Thyroid gland (tissue), 4 donors: ENCODE measurements around the gene INO80B. TPM values are rescaled to one million over a fixed set of nuclear protein-coding genes. Genes with fewer than 3 reads are reported as not detected.

Experiments
- DNase-seq, 2 donors: peaks; one replicate each; pipeline ENCODE4 v3.0.0-alpha.2; 2019
- H3K27ac ChIP-seq, 3 donors: fragments of 200-600 bp; sonication (generic); 1 replicate in 2 of 3; 2 replicates in 1 of 3; pipeline ENCODE4 v1.5.1; 2016 to 2019; ENCODE audit warnings: mild to moderate bottlenecking in 1 of 3, moderate library complexity in 1 of 3
- H3K27me3 ChIP-seq: fragments of 200-600 bp; sonication (generic); one replicate; pipeline ENCODE4 v1.5.1; 2019
- H3K36me3 ChIP-seq, 2 donors: fragments of 200-600 bp; sonication (generic); one replicate each; pipeline ENCODE4 v1.5.1; 2016 to 2019
- H3K4me1 ChIP-seq, 2 donors: fragments of 200-600 bp; sonication (generic); one replicate each; pipeline ENCODE4 v1.5.1; 2017 to 2019
- H3K4me3 ChIP-seq, 3 donors: fragments of 200-600 bp; sonication (generic); replicated peaks in 1 of 3; 1 replicate in 2 of 3; 2 replicates in 1 of 3; pipeline ENCODE4 v1.5.1; 2016; ENCODE audit warnings: mild to moderate bottlenecking in 1 of 3
- H3K9me3 ChIP-seq: fragments of 200-600 bp; sonication (generic); one replicate; pipeline ENCODE4 v1.5.1; 2017
- POLR2A ChIP-seq, 2 donors: fragments of 450-650 bp; IDR thresholded peaks; one replicate each; pipeline ENCODE4 v1.6.1; 2017; ENCODE audit warnings: antibody characterized with exemption in 2 of 2, mild to moderate bottlenecking in 2 of 2, moderate library complexity in 1 of 2
- WGBS, 2 donors: methylation state at CpG; one replicate each; pipeline ENCODE4 v1.1.5; 2017; 5-methylcytosine and 5-hydroxymethylcytosine counted together
- intact Hi-C: fragments of 100-400 bp; cut with DNase I; formaldehyde crosslinking; loops from one replicate; pipeline ENCODE4 v1.15.1; 2023
- total RNA-seq, 4 donors: library from RNA; depleted of rRNA; stranded (reverse); fragments of >200 nt; gene quantifications; one replicate each; pipeline ENCODE4 v1.2.3, GENCODE V29; 2016
- TF ChIP-seq, protein P1 (sequence below), 6 experiments: fragments of 200-600 bp in 3 of 6; fragments of 450-650 bp in 3 of 6; sonication (generic) in 3 of 6; IDR thresholded peaks; one replicate each; pipeline ENCODE4 v1.5.1; 2016 to 2019; ENCODE audit warnings: antibody characterized with exemption in 6 of 6, mild to moderate bottlenecking in 2 of 6, inconsistent platforms in 1 of 6, moderate library complexity in 1 of 6

The INO80B gene
- 10 to 100 TPM; 19.9 to 74.4 (median 46.1) TPM for total RNA-seq

- 3% methylated on average over 28 to 36 of the region's 40 CpGs for WGBS, 2 donors
- Histone ChIP-seq H3K36me3 (no peaks in the 10 kb centered on the region), H3K4me3 (peak within 1 kb of the TSS; percentile 31 to 81 (median 38)), H3K4me1 (peaks cover 23 to 30% of the 10 kb centered on the region in 2 donors), H3K27ac (peak within 1 kb of the TSS in 1 of 3 donors; percentile 13), H3K9me3 (no peaks in the 10 kb centered on the region), H3K27me3 (no peaks in the 10 kb centered on the region)
- DNase-seq: peak; percentile 95
- intact Hi-C loops: no loop called here
- TF ChIP-seq, protein P1, sequence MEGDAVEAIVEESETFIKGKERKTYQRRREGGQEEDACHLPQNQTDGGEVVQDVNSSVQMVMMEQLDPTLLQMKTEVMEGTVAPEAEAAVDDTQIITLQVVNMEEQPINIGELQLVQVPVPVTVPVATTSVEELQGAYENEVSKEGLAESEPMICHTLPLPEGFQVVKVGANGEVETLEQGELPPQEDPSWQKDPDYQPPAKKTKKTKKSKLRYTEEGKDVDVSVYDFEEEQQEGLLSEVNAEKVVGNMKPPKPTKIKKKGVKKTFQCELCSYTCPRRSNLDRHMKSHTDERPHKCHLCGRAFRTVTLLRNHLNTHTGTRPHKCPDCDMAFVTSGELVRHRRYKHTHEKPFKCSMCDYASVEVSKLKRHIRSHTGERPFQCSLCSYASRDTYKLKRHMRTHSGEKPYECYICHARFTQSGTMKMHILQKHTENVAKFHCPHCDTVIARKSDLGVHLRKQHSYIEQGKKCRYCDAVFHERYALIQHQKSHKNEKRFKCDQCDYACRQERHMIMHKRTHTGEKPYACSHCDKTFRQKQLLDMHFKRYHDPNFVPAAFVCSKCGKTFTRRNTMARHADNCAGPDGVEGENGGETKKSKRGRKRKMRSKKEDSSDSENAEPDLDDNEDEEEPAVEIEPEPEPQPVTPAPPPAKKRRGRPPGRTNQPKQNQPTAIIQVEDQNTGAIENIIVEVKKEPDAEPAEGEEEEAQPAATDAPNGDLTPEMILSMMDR (IDR thresholded peaks at IDR 0.05): no peak
- peak in 1 of 2 donors; percentile 52 for TF ChIP-seq POLR2A (IDR thresholded peaks at IDR 0.05)
Measured at GRCh38 chr2:74454654-74455511, at the start of gene INO80B. TSS of gene INO80B (plus strand) at chr2:74455087. CDS start at chr2:74455117, 30 bp downstream.

- H3K4me3 ChIP-seq: no peak overlapping the region
- H3K36me3 ChIP-seq: no peaks in the 10 kb centered on the region
- H3K27ac ChIP-seq: no peak overlapping the region
- H3K27me3 ChIP-seq: no peaks in the 10 kb centered on the region
- no peaks in the 10 kb centered on the region for H3K4me1 ChIP-seq
- TF ChIP-seq POLR2A (IDR thresholded peaks at IDR 0.05): no peak
- TF ChIP-seq, protein P1 (IDR thresholded peaks at IDR 0.05): no peak
- H3K9me3 ChIP-seq: no peaks in the 10 kb centered on the region
- DNase-seq: no peak
- intact Hi-C loops: no loop called here
Measured at GRCh38 chr2:74406035-74406434, 48.9 kb upstream of the INO80B start.

GRCh38 chr2:74407682-74408081 lies 47.2 kb upstream of the INO80B start:
- WGBS, 2 donors: 62 to 85% methylated on average over 5 of the region's 5 CpGs
- intact Hi-C loops: no loop called here
- Histone ChIP-seq H3K27me3 (no peaks in the 10 kb centered on the region), H3K27ac (no peak overlapping the region), H3K36me3 (no peaks in the 10 kb centered on the region), H3K9me3 (no peaks in the 10 kb centered on the region), H3K4me1 (no peaks in the 10 kb centered on the region), H3K4me3 (no peak overlapping the region)
- no peak for TF ChIP-seq POLR2A (IDR thresholded peaks at IDR 0.05)
- TF ChIP-seq, protein P1 (IDR thresholded peaks at IDR 0.05): no peak
- no peak for DNase-seq

DNA sequence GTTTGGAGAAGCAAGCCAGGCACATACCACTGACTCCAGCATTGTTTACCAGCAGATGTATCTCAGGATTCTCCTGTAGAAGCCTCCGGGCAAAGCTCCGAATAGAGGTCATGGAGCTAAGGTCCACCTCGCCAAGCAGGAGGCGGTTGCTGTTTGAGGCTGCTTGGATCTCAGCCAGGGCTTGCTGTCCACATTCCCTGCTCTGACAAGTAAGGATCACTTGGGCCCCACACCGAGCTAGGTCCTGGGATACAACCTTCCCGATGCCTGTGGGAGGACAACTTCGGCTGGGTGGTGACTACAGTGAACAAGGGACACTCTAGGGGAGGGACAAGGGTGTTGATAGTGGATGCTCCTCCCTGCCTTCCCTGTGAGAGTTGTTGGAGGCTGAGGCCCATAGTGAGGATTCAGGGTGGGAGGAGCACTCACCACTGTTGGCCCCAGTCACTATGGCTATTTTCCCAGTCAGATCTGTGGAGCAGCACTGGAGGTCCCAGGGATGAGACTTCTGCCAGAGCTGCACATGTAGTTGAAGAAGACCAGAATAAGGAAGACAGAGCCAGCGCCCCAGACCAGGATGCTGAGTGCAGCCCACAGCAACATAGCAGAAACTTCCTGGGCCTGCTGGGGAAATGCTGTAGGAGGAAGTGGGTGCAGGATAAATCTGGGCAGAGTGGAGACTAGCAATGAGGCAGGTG lies 41.7 kb upstream of the INO80B start:
- TF ChIP-seq, protein P1 (IDR thresholded peaks at IDR 0.05): no peak
- TF ChIP-seq POLR2A (IDR thresholded peaks at IDR 0.05): no peak
- no peak for DNase-seq
- 74 to 88% methylated on average over 8 of the region's 8 CpGs for WGBS, 2 donors

GRCh38 chr2:74414441-74414840 lies 40.4 kb upstream of the INO80B start:
- intact Hi-C loops: no loop called here
- DNase-seq: peak; percentile 20 to 48
- Histone ChIP-seq H3K4me1 (peaks cover 17 to 20% of the 10 kb centered on the region in 2 donors), H3K27me3 (no peaks in the 10 kb centered on the region), H3K36me3 (no peaks in the 10 kb centered on the region), H3K4me3 (peak overlapping the region in 1 of 3 donors; percentile 39), H3K27ac (no peak overlapping the region), H3K9me3 (no peaks in the 10 kb centered on the region)
- 45 to 48% methylated on average over 12 to 16 of the region's 19 CpGs for WGBS, 2 donors
- TF ChIP-seq POLR2A (IDR thresholded peaks at IDR 0.05): no peak
- TF ChIP-seq, protein P1 (IDR thresholded peaks at IDR 0.05): no peak

More for the DNA sequence above, 41.7 kb upstream of the INO80B start:
- H3K4me1 ChIP-seq: peaks cover 17 to 20% of the 10 kb centered on the region in 2 donors
- no peaks in the 10 kb centered on the region for H3K36me3 ChIP-seq
- no peaks in the 10 kb centered on the region for H3K9me3 ChIP-seq
- intact Hi-C loops: no loop called here
- no peak overlapping the region for H3K4me3 ChIP-seq
- no peak overlapping the region for H3K27ac ChIP-seq
- no peaks in the 10 kb centered on the region for H3K27me3 ChIP-seq
